Epithelial cell of proximal tubule (primary cell): ENCODE measurements around the gene PNMT. TPM values are rescaled to one million over a fixed set of nuclear protein-coding genes. Genes with fewer than 3 reads are reported as not detected.

Source experiments
- DNase-seq: peaks from one replicate; pipeline ENCODE4 v3.0.0-alpha.2; 2011; ENCODE audit warnings: low read depth
- H3K4me3 ChIP-seq: 2 replicates; pipeline ENCODE4 v1.5.1; 2011; ENCODE audit warnings: low read depth, mild to moderate bottlenecking, low read length
- total RNA-seq: library from RNA; depleted of rRNA; stranded (reverse); fragments of >200 nt; gene quantifications from 2 replicates; pipeline ENCODE4 v1.2.3, GENCODE V29; 2015
- TF ChIP-seq, protein P1 (sequence below): conservative IDR thresholded peaks from 2 replicates; pipeline ENCODE4 v1.5.1; 2012; ENCODE audit warnings: low read depth, mild to moderate bottlenecking, low read length

Gene PNMT
- total RNA-seq, 1 donor from 2014 or later = not detected

DNA sequence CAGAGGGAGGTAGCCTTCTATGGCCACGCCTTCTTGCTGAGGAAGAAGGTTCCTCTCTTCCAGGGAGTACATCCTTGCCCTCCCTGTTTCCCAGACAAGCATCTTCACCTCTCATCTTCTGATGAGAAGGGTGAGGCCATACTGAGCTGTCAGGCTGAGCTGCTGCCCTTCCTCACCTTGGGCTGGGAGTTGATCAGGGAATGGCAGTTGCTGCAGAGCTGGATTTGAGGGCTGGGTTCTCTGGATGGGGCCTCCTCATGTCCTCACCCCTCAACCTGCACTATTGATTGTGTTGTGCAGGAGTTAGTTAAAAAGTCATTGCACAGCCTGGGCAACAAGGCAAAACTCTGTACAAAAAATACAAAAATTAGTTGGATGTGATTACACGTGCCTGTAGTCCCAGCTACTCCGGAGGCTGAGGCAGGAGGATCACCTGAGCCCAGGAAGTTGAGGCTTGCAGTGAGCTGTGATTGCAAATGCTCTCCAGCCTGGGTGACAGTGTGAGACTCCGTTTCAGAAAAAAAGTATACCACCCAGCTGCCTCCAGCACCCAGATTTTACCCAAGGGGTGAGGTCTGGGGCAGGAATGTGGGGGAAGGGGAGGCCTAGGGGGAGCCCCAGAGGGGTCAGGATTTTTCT, 33.6 kb downstream of the PNMT start:
- no peak for DNase-seq
- TF ChIP-seq, protein P1, sequence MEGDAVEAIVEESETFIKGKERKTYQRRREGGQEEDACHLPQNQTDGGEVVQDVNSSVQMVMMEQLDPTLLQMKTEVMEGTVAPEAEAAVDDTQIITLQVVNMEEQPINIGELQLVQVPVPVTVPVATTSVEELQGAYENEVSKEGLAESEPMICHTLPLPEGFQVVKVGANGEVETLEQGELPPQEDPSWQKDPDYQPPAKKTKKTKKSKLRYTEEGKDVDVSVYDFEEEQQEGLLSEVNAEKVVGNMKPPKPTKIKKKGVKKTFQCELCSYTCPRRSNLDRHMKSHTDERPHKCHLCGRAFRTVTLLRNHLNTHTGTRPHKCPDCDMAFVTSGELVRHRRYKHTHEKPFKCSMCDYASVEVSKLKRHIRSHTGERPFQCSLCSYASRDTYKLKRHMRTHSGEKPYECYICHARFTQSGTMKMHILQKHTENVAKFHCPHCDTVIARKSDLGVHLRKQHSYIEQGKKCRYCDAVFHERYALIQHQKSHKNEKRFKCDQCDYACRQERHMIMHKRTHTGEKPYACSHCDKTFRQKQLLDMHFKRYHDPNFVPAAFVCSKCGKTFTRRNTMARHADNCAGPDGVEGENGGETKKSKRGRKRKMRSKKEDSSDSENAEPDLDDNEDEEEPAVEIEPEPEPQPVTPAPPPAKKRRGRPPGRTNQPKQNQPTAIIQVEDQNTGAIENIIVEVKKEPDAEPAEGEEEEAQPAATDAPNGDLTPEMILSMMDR = no peak
- peak overlapping the region; percentile 92 for H3K4me3 ChIP-seq

DNA sequence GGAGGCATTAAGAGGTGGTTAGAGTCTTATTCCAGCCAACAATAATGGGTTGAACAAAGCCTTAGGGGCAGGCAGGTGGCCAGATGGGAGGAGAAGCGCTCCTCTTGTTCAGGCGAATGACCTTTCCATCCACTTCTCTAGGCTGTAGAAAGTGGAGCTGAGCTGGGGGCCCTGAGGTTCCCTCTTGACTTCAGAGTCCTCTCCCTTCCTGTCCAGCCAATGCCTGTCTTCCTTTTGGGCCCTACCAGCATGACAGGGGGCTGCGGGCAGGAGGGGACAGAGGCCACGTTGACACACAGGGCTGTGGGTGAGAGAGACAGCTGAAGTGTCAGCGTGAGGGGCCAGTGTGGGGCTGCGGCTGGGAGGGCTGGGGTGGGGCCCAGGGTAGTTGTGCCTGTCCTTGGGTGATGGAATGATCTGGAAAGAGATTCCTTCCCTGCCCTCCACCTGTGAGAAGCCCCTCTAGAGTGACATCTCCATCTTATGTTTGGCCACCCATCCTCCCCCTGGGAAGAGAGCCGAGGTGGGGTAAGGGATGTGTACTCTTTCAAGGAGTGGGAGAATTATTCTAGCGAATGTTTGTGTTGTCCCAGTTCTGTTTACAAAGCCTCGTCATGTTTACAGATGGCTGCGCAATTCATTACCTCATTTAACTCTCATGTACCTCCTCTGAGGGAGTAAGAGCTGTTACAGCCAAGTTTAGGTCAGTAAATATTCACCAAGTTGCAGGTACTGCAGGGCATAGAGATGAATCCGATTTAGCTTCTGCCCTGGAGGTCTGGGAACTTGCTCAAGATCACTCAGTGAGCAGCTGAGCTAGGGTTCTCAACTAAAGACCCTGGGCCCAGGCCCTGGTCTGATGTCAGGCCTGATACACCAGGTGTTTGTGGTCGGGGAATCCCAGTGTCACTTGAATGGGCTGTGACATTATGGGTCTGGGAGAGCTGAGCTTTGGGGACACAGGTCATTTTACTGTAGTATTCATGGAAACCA, 34.9 kb downstream of the PNMT start:
- DNase-seq = no peak
- TF ChIP-seq, protein P1 = no peak
- no peak overlapping the region for H3K4me3 ChIP-seq

DNA sequence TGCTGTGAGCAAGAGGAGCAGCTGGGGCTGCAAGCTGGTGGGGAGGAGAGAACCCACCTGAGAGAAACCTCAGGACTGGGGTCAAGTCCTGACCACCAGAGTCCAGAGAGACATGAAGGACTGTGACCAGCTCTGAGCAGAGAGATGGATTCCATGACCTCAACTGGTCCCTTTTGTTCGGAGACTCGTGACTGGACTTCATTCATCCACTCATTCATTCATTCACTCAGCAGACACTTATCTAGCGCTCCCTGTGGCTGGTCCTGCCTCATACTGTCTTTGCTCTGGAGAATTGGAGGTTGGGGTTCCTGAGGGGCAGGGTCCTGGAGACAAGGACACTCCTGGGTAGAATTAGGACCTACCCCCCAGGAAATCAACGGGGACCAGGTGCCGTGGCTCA, 35.7 kb downstream of the PNMT start:
- TF ChIP-seq, protein P1 = no peak
- no peak overlapping the region for H3K4me3 ChIP-seq
- no peak for DNase-seq

DNA sequence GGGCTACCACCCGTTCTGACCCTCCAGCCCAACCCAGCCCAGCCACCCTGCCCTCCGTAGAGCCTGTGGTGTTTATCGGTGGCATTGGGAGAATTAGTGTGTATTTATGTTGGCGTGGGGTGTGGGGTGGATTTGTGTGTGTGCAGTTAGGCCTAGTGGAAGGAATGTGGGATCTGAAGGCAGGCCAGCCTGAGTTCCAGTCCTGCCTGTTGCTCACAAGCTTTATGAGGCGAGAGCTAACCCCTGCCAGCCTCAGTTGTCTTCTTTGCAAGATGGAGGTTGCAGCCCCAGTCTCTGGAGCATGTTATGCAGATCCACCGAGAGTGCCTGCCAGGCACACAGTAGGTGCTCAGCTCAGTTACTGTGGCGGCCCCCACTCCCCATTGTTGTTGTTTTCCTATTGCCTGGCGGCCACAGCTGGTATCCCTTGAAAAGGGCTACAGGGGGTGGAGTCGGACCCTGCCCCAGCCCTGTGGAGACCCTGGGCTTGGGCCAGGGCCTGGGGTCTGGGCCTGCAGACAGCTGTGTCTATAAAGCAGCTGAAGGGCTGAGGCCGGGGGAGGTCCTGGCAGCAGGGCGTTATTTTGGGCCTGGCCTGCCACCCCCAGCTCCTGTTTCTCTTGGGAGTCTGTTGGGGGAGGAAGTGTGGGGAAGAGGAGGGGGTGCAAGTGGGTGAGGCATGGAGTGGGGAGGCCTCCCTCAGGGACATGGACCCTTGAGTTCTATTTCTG, 36.7 kb downstream of the PNMT start:
- no peak for DNase-seq
- TF ChIP-seq, protein P1 = peak; percentile 47
- H3K4me3 ChIP-seq = no peak overlapping the region

DNA sequence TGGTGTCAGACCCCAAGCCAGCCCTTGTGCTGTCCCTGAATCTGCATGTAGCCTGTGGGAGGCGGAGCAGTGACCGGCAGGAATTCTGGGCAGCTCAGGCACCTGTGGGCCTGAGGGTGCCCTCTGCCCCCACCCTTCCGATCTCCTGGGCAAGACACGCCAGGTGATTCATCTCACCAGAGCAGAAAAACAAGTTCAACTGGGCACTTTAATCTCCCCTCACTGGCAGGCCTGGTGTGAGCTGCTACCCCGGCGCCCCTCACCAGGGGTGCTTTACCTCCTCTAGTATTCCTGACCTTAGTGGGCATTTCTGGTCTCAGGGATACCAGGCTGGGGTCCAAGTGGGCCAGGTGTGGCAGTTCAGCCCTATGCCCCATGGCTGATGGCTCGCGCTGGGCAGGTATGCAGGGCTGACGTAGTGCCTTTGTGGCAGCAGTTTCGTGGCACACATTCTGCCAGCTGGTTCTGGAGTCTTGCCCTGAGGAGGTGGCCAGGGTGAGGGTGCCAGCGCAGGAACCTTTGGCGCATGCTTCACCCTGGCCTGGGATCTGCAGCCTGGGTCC, 37.6 kb downstream of the PNMT start:
- no peak for DNase-seq
- TF ChIP-seq, protein P1 = no peak
- no peak overlapping the region for H3K4me3 ChIP-seq

DNA sequence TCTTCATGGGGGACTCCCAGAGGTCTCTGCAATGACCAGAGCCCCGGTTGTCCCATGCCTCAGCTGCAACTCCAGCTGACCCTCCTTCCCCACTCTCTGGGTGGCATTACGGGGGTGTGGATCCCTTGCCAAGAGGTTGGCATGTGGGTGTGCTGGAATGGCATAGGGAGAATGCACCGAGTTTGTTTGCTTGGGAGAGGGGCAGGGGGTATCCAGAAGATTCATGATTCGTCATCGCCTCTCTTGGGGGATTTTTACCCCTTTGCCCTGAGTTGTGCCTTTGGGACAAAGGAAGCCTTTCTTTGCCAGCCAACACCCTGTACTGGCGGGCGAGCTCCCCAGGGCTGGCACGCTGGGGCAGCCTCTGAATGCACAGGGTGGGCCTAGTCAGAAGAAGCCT, 38.1 kb downstream of the PNMT start:
- no peak overlapping the region for H3K4me3 ChIP-seq
- TF ChIP-seq, protein P1 = no peak
- no peak for DNase-seq
